GM21528 (cell line): ENCODE data around the gene ELOVL1.

Source experiments
- ATAC-seq: cut with Tn5 transposase; IDR thresholded peaks from one replicate; pipeline ENCODE4 v1.9.1; 2021; ENCODE audit warnings: mild to moderate bottlenecking, moderate library complexity; ENCODE audit not compliant: unreplicated experiment, low FRiP score

Gene ELOVL1

GRCh38 chr1:43331688-43332087 lies 36.1 kb downstream of the ELOVL1 start:
- ATAC-seq, result no peak

GRCh38 chr1:43329995-43330751 lies 37.6 kb downstream of the ELOVL1 start:
- no peak for ATAC-seq

GRCh38 chr1:43327549-43328292 lies 40.1 kb downstream of the ELOVL1 start:
- no peak for ATAC-seq

GRCh38 chr1:43325381-43325780 lies 42.4 kb downstream of the ELOVL1 start:
- no peak for ATAC-seq

GRCh38 chr1:43324810-43325209 lies 43.0 kb downstream of the ELOVL1 start:
- ATAC-seq, result no peak

GRCh38 chr1:43322506-43322905 lies 45.3 kb downstream of the ELOVL1 start:
- ATAC-seq, result no peak

GRCh38 chr1:43321331-43321891 lies 46.4 kb downstream of the ELOVL1 start:
- ATAC-seq, result no peak

- no peak for ATAC-seq
These were observed 48.0 kb downstream of the ELOVL1 start for GRCh38 chr1:43319766-43320165.

GRCh38 chr1:43319288-43319687 lies 48.5 kb downstream of the ELOVL1 start:
- no peak for ATAC-seq

GRCh38 chr1:43318831-43319230 lies 49.0 kb downstream of the ELOVL1 start:
- ATAC-seq, result no peak

- ATAC-seq, result no peak
These were observed 49.9 kb downstream of the ELOVL1 start for GRCh38 chr1:43317817-43318471.

GRCh38 chr1:43316738-43317520 lies 50.9 kb downstream of the ELOVL1 start:
- ATAC-seq, result no peak

- ATAC-seq, result no peak
These were observed 51.7 kb downstream of the ELOVL1 start for GRCh38 chr1:43315963-43316737.

- no peak for ATAC-seq
These were observed 52.3 kb downstream of the ELOVL1 start for GRCh38 chr1:43315481-43315880.

GRCh38 chr1:43314233-43314632 lies 53.6 kb downstream of the ELOVL1 start:
- no peak for ATAC-seq

GRCh38 chr1:43313771-43314170 lies 54.0 kb downstream of the ELOVL1 start:
- ATAC-seq, result no peak
